Glomerular endothelial cell (primary cell): Measurements from ENCODE around the gene MAN1C1. TPM values are rescaled to one million over a fixed set of nuclear protein-coding genes. Genes with fewer than 3 reads are reported as not detected.
"Not testable (repeated sequence)": the region's sequence is repeated elsewhere in the genome, so short reads cannot be mapped to it uniquely, and the experiment has no call there.

ENCODE experiments used
- DNase-seq: peaks from one replicate; pipeline ENCODE4 v3.0.0-alpha.2; 2011; ENCODE audit warnings: low read depth, low spot score; ENCODE audit errors: extremely low read depth
- total RNA-seq: library from RNA; depleted of rRNA; stranded (reverse); fragments of >200 nt; gene quantifications from 2 replicates; pipeline ENCODE4 v1.2.3, GENCODE V29; 2015

Gene MAN1C1
- total RNA-seq, 1 donor from 2014 or later: 48.0 TPM

- DNase-seq: no peak
These were observed 113.4 kb downstream of the MAN1C1 start for GRCh38 chr1:25729790-25730644.

- no peak for DNase-seq
These were observed 114.6 kb downstream of the MAN1C1 start for GRCh38 chr1:25731148-25731547.

- no peak for DNase-seq
These were observed 115.2 kb downstream of the MAN1C1 start for GRCh38 chr1:25731626-25732370.

GRCh38 chr1:25732821-25733220 is 116.2 kb downstream of the MAN1C1 start:
- no peak for DNase-seq

- DNase-seq: no peak
These were observed 116.7 kb downstream of the MAN1C1 start for GRCh38 chr1:25733271-25733670.

- DNase-seq: not testable (repeated sequence)
These were observed 118.4 kb downstream of the MAN1C1 start for GRCh38 chr1:25734991-25735390.

GRCh38 chr1:25735956-25736529 is 119.5 kb downstream of the MAN1C1 start:
- DNase-seq: no peak

GRCh38 chr1:25737130-25737529 is 120.5 kb downstream of the MAN1C1 start:
- no peak for DNase-seq

- no peak for DNase-seq
These were observed 121.9 kb downstream of the MAN1C1 start for GRCh38 chr1:25738499-25738898.

- DNase-seq: no peak
These were observed 122.8 kb downstream of the MAN1C1 start for GRCh38 chr1:25739341-25739740.

- DNase-seq: no peak
These were observed 123.5 kb downstream of the MAN1C1 start for GRCh38 chr1:25740071-25740470.

GRCh38 chr1:25742316-25742715 is 125.7 kb downstream of the MAN1C1 start:
- DNase-seq: no peak

GRCh38 chr1:25743164-25744139 is 126.9 kb downstream of the MAN1C1 start:
- DNase-seq: no peak

GRCh38 chr1:25744140-25744581 is 127.6 kb downstream of the MAN1C1 start:
- DNase-seq: no peak

GRCh38 chr1:25744636-25745425 is 128.2 kb downstream of the MAN1C1 start:
- DNase-seq: no peak

GRCh38 chr1:25746299-25747045 is 129.9 kb downstream of the MAN1C1 start:
- DNase-seq: no peak

GRCh38 chr1:25747046-25747719 is 130.6 kb downstream of the MAN1C1 start:
- no peak for DNase-seq

GRCh38 chr1:25748531-25749205 is 132.1 kb downstream of the MAN1C1 start:
- DNase-seq: no peak
